CD14-positive monocyte (primary cell): Measurements from ENCODE around the gene SH2D7. TPM values are rescaled to one million over a fixed set of nuclear protein-coding genes. Genes with fewer than 3 reads are reported as not detected.

ENCODE experiments used
- DNase-seq, 3 donors: peaks; one replicate each; pipeline ENCODE4 v3.0.0-alpha.2; 2011 to 2022
- H2AFZ ChIP-seq: 2 replicates; pipeline ENCODE4 v1.6.0; 2012; ENCODE audit warnings: mild to moderate bottlenecking, low read depth, low read length, inconsistent platforms; ENCODE audit not compliant: insufficient read depth, poor library complexity, severe bottlenecking
- H3K27ac ChIP-seq, 2 donors: 1 replicate in 1 of 2; 2 replicates in 1 of 2; pipeline ENCODE4 v1.5.1; 2012 to 2013; ENCODE audit warnings: low read length in 2 of 2, control low read depth in 1 of 2, inconsistent platforms in 1 of 2, low read depth in 1 of 2, mild to moderate bottlenecking in 1 of 2
- H3K27me3 ChIP-seq, 2 donors: one replicate each; pipeline versions ENCODE4 v1.6.0 to v1.6.1; 2011 to 2013; ENCODE audit warnings: low read length in 2 of 2; ENCODE audit not compliant: control insufficient read depth in 2 of 2, insufficient read depth in 2 of 2
- H3K36me3 ChIP-seq, 2 donors: replicated peaks in 1 of 2; 1 replicate in 1 of 2; 2 replicates in 1 of 2; pipeline versions ENCODE4 v1.5.1 to v1.6.1; 2012 to 2013; ENCODE audit warnings: low read length in 2 of 2, control low read depth in 1 of 2, inconsistent platforms in 1 of 2, mild to moderate bottlenecking in 1 of 2; ENCODE audit not compliant: insufficient read depth in 2 of 2, control insufficient read depth in 1 of 2
- H3K4me1 ChIP-seq, 2 donors: 1 replicate in 1 of 2; 2 replicates in 1 of 2; pipeline versions ENCODE4 v1.5.1 to v1.6.1; 2012 to 2013; ENCODE audit warnings: low read length in 2 of 2, control low read depth in 1 of 2, inconsistent platforms in 1 of 2, mild to moderate bottlenecking in 1 of 2, moderate library complexity in 1 of 2; ENCODE audit not compliant: insufficient read depth in 2 of 2, control insufficient read depth in 1 of 2
- H3K4me2 ChIP-seq: replicated peaks from 2 replicates; pipeline ENCODE3; 2012; ENCODE audit warnings: low read length, moderate library complexity, mild to moderate bottlenecking; ENCODE audit not compliant: poor library complexity, severe bottlenecking; ENCODE audit errors: extremely low read depth
- H3K4me3 ChIP-seq, 3 experiments: fragments of 200-600 bp in 1 of 3; sonication (generic) in 1 of 3; replicated peaks in 1 of 3; 1 replicate in 2 of 3; 2 replicates in 1 of 3; pipeline ENCODE4 v1.5.1; 2011 to 2013; ENCODE audit warnings: low read length in 3 of 3, mild to moderate bottlenecking in 3 of 3, control low read depth in 2 of 3, low read depth in 2 of 3, inconsistent platforms in 1 of 3, moderate library complexity in 1 of 3
- H3K79me2 ChIP-seq: 2 replicates; pipeline ENCODE4 v1.6.0; 2012; ENCODE audit warnings: mild to moderate bottlenecking, control low read depth, inconsistent platforms, low read length, moderate library complexity; ENCODE audit not compliant: insufficient read depth
- H3K9ac ChIP-seq: 2 replicates; pipeline ENCODE4 v1.6.0; 2017; ENCODE audit warnings: low read length, mild to moderate bottlenecking; ENCODE audit not compliant: insufficient read depth, poor library complexity, severe bottlenecking
- H3K9me3 ChIP-seq, 2 donors: replicated peaks in 1 of 2; 1 replicate in 1 of 2; 2 replicates in 1 of 2; pipeline versions ENCODE4 v1.5.1 to v1.6.1; 2012 to 2013; ENCODE audit warnings: low read length in 2 of 2, control low read depth in 1 of 2; ENCODE audit not compliant: control insufficient read depth in 1 of 2, insufficient read depth in 1 of 2
- H4K20me1 ChIP-seq: 2 replicates; pipeline ENCODE4 v1.6.0; 2012; ENCODE audit warnings: mild to moderate bottlenecking, low read length, control low read depth, moderate library complexity; ENCODE audit not compliant: insufficient read depth
- H3K27ac Mint-ChIP-seq, 7 donors: one replicate each; pipeline ENCODE4 v1.8.0; 2020; ENCODE audit warnings: mild to moderate bottlenecking in 7 of 7, mixed read lengths in 7 of 7, moderate library complexity in 6 of 7, inconsistent platforms in 2 of 7
- H3K27me3 Mint-ChIP-seq, 3 donors: one replicate each; pipeline ENCODE4 v1.8.0; 2021 to 2022; ENCODE audit warnings: low read depth in 3 of 3, mild to moderate bottlenecking in 3 of 3, mixed read lengths in 3 of 3, moderate library complexity in 3 of 3, inconsistent platforms in 1 of 3
- H3K36me3 Mint-ChIP-seq, 2 donors: one replicate each; pipeline ENCODE4 v1.8.0; 2020; ENCODE audit warnings: mixed read lengths in 2 of 2, inconsistent platforms in 1 of 2, mild to moderate bottlenecking in 1 of 2
- H3K4me1 Mint-ChIP-seq: one replicate; pipeline ENCODE4 v1.8.0; 2020; ENCODE audit warnings: mild to moderate bottlenecking, mixed read lengths
- H3K4me3 Mint-ChIP-seq, 2 donors: one replicate each; pipeline ENCODE4 v1.8.0; 2020; ENCODE audit warnings: mild to moderate bottlenecking in 2 of 2, mixed read lengths in 2 of 2, moderate library complexity in 1 of 2
- H3K9me3 Mint-ChIP-seq, 7 donors: one replicate each; pipeline ENCODE4 v1.8.0; 2020 to 2022; ENCODE audit warnings: mixed read lengths in 7 of 7, mild to moderate bottlenecking in 6 of 7, moderate library complexity in 6 of 7, inconsistent platforms in 2 of 7
- WGBS: methylation state at CpG from one replicate; pipeline ENCODE4 v1.1.5; 2013; ENCODE audit warnings: missing lambda C conversion rate; ENCODE audit not compliant: insufficient coverage; 5-methylcytosine and 5-hydroxymethylcytosine counted together
- intact Hi-C, 2 donors: fragments of 100-400 bp; cut with micrococcal nuclease; formaldehyde crosslinking; loops; one replicate each; pipeline versions ENCODE4 v1.15.0 to v1.15.1; 2023
- polyA plus RNA-seq, 3 donors: library from polyadenylated mRNA; depleted of rRNA in 1 of 3; unstranded in 2 of 3; stranded (reverse) in 1 of 3; fragments of 300-500 nt in 2 of 3; fragments of >200 nt in 1 of 3; fragmentation: Illumina TruSeq in 2 of 3; gene quantifications; 1 replicate in 2 of 3; 2 replicates in 1 of 3; pipeline ENCODE4 v1.2.3, GENCODE V29; 2012 to 2021
- TF ChIP-seq, protein P1 (sequence below): fragments of 200-600 bp; IDR thresholded peaks from one replicate; pipeline ENCODE4 v1.8.0; 2022; ENCODE audit warnings: antibody characterized with exemption, mild to moderate bottlenecking

SH2D7 gene
- polyA plus RNA-seq, 3 donors, result not detected

GRCh38 chr15:78067328-78068228, 24.8 kb upstream of the SH2D7 start:
- peaks cover 1 to 3% of the 10 kb centered on the region in 2 donors for H3K36me3 Mint-ChIP-seq
- WGBS, result 78% methylated on average over 1 of the region's 1 CpG
- H3K27ac Mint-ChIP-seq, result peak overlapping the region in 6 of 7 donors; percentile 46 to 98 (median 92)
- H3K27ac ChIP-seq, result peak overlapping the region; percentile 38 to 92
- DNase-seq, result peak in 1 of 3 donors; percentile 50
- H3K27me3 ChIP-seq, result no peaks in the 10 kb centered on the region
- TF ChIP-seq, protein P1, sequence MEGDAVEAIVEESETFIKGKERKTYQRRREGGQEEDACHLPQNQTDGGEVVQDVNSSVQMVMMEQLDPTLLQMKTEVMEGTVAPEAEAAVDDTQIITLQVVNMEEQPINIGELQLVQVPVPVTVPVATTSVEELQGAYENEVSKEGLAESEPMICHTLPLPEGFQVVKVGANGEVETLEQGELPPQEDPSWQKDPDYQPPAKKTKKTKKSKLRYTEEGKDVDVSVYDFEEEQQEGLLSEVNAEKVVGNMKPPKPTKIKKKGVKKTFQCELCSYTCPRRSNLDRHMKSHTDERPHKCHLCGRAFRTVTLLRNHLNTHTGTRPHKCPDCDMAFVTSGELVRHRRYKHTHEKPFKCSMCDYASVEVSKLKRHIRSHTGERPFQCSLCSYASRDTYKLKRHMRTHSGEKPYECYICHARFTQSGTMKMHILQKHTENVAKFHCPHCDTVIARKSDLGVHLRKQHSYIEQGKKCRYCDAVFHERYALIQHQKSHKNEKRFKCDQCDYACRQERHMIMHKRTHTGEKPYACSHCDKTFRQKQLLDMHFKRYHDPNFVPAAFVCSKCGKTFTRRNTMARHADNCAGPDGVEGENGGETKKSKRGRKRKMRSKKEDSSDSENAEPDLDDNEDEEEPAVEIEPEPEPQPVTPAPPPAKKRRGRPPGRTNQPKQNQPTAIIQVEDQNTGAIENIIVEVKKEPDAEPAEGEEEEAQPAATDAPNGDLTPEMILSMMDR, result no peak
- H3K79me2 ChIP-seq, result peaks cover 98% of the 10 kb centered on the region
- H3K4me2 ChIP-seq, result peak overlapping the region; percentile 66
- no peak overlapping the region for H3K9ac ChIP-seq
- H3K9me3 Mint-ChIP-seq, result no peaks in the 10 kb centered on the region
- H2AFZ ChIP-seq, result no peak overlapping the region
- no peaks in the 10 kb centered on the region for H3K9me3 ChIP-seq
- no peaks in the 10 kb centered on the region for H3K27me3 Mint-ChIP-seq
- H4K20me1 ChIP-seq, result peaks cover 12% of the 10 kb centered on the region
- no peaks in the 10 kb centered on the region for H3K4me1 Mint-ChIP-seq
- intact Hi-C loops, result loop anchor here in 1 of 2 donors (5.0 kb wide), 1 partner anchor 35 kb away; no protein-coding TSS in a partner anchor
- peaks cover 94 to 100% of the 10 kb centered on the region in 2 donors for H3K4me1 ChIP-seq
- no peaks in the 10 kb centered on the region for H3K36me3 ChIP-seq
- peak overlapping the region in 1 of 2 donors; percentile 89 for H3K4me3 Mint-ChIP-seq
- H3K4me3 ChIP-seq, result peak overlapping the region in 1 of 3 experiments; percentile 63

- Histone ChIP-seq H3K27me3 (no peaks in the 10 kb centered on the region), H3K36me3 (no peaks in the 10 kb centered on the region), H3K4me3 (peak overlapping the region in 2 of 3 experiments; percentile 7 to 63), H3K4me1 (peaks cover 95 to 100% of the 10 kb centered on the region in 2 donors), H3K4me2 (peak overlapping the region; percentile 66), H3K9ac (peak overlapping the region; percentile 31), H4K20me1 (peaks cover 16% of the 10 kb centered on the region), H3K9me3 (no peaks in the 10 kb centered on the region), H2AFZ (peak overlapping the region; percentile 48), H3K79me2 (peaks cover 98% of the 10 kb centered on the region), H3K27ac (peak overlapping the region; percentile 78 to 92)
- TF ChIP-seq, protein P1, result no peak
- peaks cover 0 to 6% of the 10 kb centered on the region in 2 donors for H3K36me3 Mint-ChIP-seq
- H3K4me1 Mint-ChIP-seq, result peaks cover 8% of the 10 kb centered on the region
- peak overlapping the region; percentile 89 to 98 (median 92) for H3K27ac Mint-ChIP-seq
- no peaks in the 10 kb centered on the region for H3K9me3 Mint-ChIP-seq
- H3K27me3 Mint-ChIP-seq, result no peaks in the 10 kb centered on the region
- peak in 2 of 3 donors; percentile 51 to 52 for DNase-seq
- H3K4me3 Mint-ChIP-seq, result peak overlapping the region; percentile 69 to 89
- 0% methylated on average over 3 of the region's 7 CpGs for WGBS
- intact Hi-C loops, result loop anchor here in 1 of 2 donors (5.0 kb wide), 1 partner anchor 37 kb away; no protein-coding TSS in a partner anchor
Measured at GRCh38 chr15:78069052-78069414, 23.3 kb upstream of the SH2D7 start.
